Heart left ventricle (tissue), 16 donors: ENCODE measurements around the gene HTT. TPM values are rescaled to one million over a fixed set of nuclear protein-coding genes. Genes with fewer than 3 reads are reported as not detected.

Source experiments
- ATAC-seq, 4 donors: fragments of 200-7000 bp; cut with Tn5 transposase; one replicate each; pipeline ENCODE4 v1.9.1; 2020 to 2022; ENCODE audit warnings: moderate library complexity in 4 of 4, mild to moderate bottlenecking in 3 of 4, moderate number of reproducible peaks in 1 of 4
- DNase-seq, 5 donors: peaks; one replicate each; pipeline ENCODE4 v3.0.0-alpha.2; 2020
- H3K27ac ChIP-seq, 12 donors: fragments of 200-600 bp; sonication (generic) in 4 of 12; one replicate each; pipeline versions ENCODE4 v1.5.0 to v1.8.0; 2016 to 2022; ENCODE audit warnings: mild to moderate bottlenecking in 2 of 12
- H3K27me3 ChIP-seq, 9 donors: fragments of 200-600 bp; sonication (generic) in 2 of 9; one replicate each; pipeline versions ENCODE4 v1.5.1 to v1.8.0; 2016 to 2022; ENCODE audit warnings: mild to moderate bottlenecking in 3 of 9
- H3K36me3 ChIP-seq, 9 donors: fragments of 200-600 bp; sonication (generic) in 2 of 9; one replicate each; pipeline versions ENCODE4 v1.5.0 to v1.8.0; 2018 to 2022; ENCODE audit warnings: mild to moderate bottlenecking in 2 of 9
- H3K4me1 ChIP-seq, 12 donors: fragments of 200-600 bp; sonication (generic) in 4 of 12; one replicate each; pipeline versions ENCODE4 v1.5.0 to v1.8.0; 2016 to 2022; ENCODE audit warnings: mild to moderate bottlenecking in 3 of 12
- H3K4me3 ChIP-seq, 12 donors: fragments of 200-600 bp; sonication (generic) in 4 of 12; one replicate each; pipeline versions ENCODE4 v1.5.0 to v1.8.0; 2017 to 2022; ENCODE audit warnings: mild to moderate bottlenecking in 9 of 12, moderate library complexity in 4 of 12
- H3K9me3 ChIP-seq, 12 donors: fragments of 200-600 bp; sonication (generic) in 4 of 12; one replicate each; pipeline versions ENCODE4 v1.5.0 to v1.8.0; 2016 to 2022; ENCODE audit warnings: mild to moderate bottlenecking in 1 of 12
- POLR2A ChIP-seq, 2 donors: fragments of 450-650 bp; IDR thresholded peaks; one replicate each; pipeline ENCODE4 v1.6.1; 2017; ENCODE audit warnings: antibody characterized with exemption in 2 of 2, mild to moderate bottlenecking in 2 of 2, moderate library complexity in 2 of 2
- WGBS, 4 donors: extraction: QIAGEN DNeasy Blood & Tissue Kit in 2 of 4; methylation state at CpG; one replicate each; pipeline versions ENCODE4 v1.1.5 to v1.1.7; 2013 to 2018; 5-methylcytosine and 5-hydroxymethylcytosine counted together
- intact Hi-C, 10 donors: fragments of 100-400 bp; cut with DNase I; formaldehyde crosslinking; loops; one replicate each; pipeline versions ENCODE4 v1.11.1 to v1.14.2; 2022
- polyA plus RNA-seq, 2 donors: library from polyadenylated mRNA; stranded (reverse); fragments of 200-250 nt; gene quantifications; one replicate each; pipeline ENCODE4 v1.2.3, GENCODE V29; 2013
- total RNA-seq, 9 donors: library from RNA; depleted of rRNA in 2 of 9; stranded (reverse); fragments of >200 nt in 2 of 9; fragmentation: NEBNext Ultra II Directional in 3 of 9; extraction: Animal tissue kit (Norgen Biotek cat#: 25700) in 3 of 9; gene quantifications; one replicate each; pipeline versions ENCODE4 v1.1.0 to v1.2.4, GENCODE V29; 2016 to 2023
- TF ChIP-seq, protein P1 (sequence below), 12 donors: fragments of 200-600 bp; sonication (generic) in 4 of 12; IDR thresholded peaks; one replicate each; pipeline versions ENCODE4 v1.5.0 to v1.8.0; 2018 to 2022; ENCODE audit warnings: antibody characterized with exemption in 12 of 12, mild to moderate bottlenecking in 5 of 12
- donor health status: ischemic (EF 13 %, LVEDD 7.1; RV severe dilation, severe dysfunction).
- donor health status: healthy with polysubstance abuse.
- donor health status: DM: no; HTN: yes; CAD: no.
- donor health status: DM: no; HTN: no; CAD: no.
- donor health status: ischemic (EF 25% LVEDD 6.9; RV normal size, moderate dysfunction).
- donor health status: ischemic (EF 25% LVEDD 5.7; RV mildly dilated, moderate dysfunction).
- donor health status: healthy.
- donor health status: DM: yes; HTN: yes; CAD: no.
- donor health status: ischemic (EF 35%, LVEDD 5.7; RV mildly dilated, moderate dysfunction).
- donor health status: nonischemic (EF 11% LVEDD 7.7; RV severe dilation, severe dysfunction).
- donor health status: DM: yes; HTN: yes; CAD: no.
- donor health status: PGD.
- donor health status: ischemic (EF 29% LVEDD 5.4; RV normal size, mild dysfunction).
- donor health status: nonischemic (EF 23%, LVEDD 6.1; RV moderate dilation, normal function).

The HTT gene
- total and polyA plus RNA-seq, 11 donors, result 13.9 to 122 (median 25.1) TPM

DNA sequence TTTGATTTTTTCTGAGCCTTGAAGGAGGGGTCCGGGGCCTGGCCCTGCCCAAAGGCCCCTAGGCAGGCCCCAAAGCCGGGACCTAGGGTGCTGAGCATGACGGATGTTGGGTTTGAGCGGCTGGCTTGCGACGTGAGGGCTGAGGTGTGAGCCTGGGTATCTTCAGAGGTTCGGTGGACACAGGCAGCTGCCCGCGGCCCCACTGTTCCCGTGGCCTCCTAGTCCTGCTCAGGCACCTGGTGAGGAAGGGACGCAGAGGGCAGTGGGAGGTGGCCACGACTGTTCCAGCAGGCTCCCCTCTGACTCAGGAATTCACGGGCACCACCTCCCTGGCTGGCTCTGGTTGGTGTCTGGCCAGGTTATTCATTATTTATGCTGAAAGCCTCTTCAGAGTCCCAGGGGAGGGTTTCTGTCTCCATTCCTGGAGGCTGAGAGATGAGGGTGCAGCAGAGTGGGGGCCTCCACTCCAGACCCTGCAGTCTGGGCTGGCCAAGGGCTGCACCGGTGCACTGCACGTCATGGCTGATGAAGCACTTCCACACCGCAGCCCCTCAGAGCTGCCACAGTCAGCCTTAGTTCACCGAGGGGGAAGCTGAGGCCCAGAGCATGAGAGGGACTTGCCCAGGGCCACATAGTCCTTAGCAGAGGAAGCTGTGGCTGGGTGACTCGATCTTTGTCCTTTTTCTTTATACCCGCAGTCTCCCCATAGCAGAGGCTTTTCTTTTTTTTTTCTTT, 176.6 kb downstream of the HTT start:
- TF ChIP-seq POLR2A (IDR thresholded peaks at IDR 0.05), result no peak
- TF ChIP-seq, protein P1, sequence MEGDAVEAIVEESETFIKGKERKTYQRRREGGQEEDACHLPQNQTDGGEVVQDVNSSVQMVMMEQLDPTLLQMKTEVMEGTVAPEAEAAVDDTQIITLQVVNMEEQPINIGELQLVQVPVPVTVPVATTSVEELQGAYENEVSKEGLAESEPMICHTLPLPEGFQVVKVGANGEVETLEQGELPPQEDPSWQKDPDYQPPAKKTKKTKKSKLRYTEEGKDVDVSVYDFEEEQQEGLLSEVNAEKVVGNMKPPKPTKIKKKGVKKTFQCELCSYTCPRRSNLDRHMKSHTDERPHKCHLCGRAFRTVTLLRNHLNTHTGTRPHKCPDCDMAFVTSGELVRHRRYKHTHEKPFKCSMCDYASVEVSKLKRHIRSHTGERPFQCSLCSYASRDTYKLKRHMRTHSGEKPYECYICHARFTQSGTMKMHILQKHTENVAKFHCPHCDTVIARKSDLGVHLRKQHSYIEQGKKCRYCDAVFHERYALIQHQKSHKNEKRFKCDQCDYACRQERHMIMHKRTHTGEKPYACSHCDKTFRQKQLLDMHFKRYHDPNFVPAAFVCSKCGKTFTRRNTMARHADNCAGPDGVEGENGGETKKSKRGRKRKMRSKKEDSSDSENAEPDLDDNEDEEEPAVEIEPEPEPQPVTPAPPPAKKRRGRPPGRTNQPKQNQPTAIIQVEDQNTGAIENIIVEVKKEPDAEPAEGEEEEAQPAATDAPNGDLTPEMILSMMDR (IDR thresholded peaks at IDR 0.05), result no peak
- Histone ChIP-seq H3K27ac (no peak overlapping the region), H3K36me3 (peaks cover 0 to 5% (median 0%) of the 10 kb centered on the region in 9 donors), H3K9me3 (no peaks in the 10 kb centered on the region), H3K4me3 (no peak overlapping the region), H3K4me1 (no peaks in the 10 kb centered on the region), H3K27me3 (no peaks in the 10 kb centered on the region)
- intact Hi-C loops, result no loop called here
- 92 to 98% (median 96%) methylated on average over 11 to 19 of the region's 19 CpGs for WGBS, 4 donors
- ATAC-seq, result no peak
- peak in 3 of 5 donors; percentile 6 to 44 (median 21) for DNase-seq

DNA sequence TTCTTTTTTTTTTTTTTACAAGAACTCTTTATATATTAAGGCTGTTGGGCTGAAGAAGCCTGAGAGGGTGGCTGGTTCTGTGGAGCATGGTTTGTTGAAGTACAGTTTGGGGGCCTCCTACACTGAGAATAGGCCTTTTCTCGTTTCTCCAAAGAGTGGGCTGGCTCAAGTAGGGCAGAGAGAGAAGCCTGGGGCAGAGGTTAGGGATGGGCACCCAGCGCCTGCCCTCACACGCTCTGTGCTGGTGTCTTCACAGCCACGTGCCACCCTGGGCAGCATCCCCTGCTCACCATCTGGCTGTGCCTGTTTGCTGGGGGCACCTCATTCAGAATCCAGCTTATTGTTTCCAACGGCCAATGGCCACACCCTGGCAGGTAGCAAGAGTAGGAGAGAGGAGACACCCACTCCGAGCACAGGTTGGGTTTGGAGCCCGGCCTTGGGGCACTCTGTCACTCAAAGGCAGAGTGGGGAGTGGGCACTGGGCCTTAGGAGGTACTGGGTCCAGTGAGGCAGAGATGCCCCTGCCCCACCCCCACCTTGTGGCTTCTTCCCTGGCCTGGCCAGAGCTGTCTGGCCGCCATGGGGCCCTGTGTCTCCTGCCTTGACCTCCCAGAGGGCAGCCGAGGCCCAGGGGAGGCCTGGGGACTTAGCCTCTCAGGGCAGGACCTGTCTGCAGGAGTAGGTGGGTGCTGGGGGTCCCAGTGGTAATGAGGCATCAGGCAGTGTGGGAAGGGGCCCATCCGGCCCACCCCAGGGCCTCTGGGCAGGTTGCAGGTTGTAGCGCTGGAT, 177.4 kb downstream of the HTT start:
- Histone ChIP-seq H3K4me1 (no peaks in the 10 kb centered on the region), H3K9me3 (no peaks in the 10 kb centered on the region), H3K27ac (no peak overlapping the region), H3K4me3 (no peak overlapping the region), H3K36me3 (peaks cover 0 to 5% (median 0%) of the 10 kb centered on the region in 9 donors), H3K27me3 (no peaks in the 10 kb centered on the region)
- DNase-seq (peak in 3 of 5 donors; percentile 6 to 33 (median 20)), ATAC-seq (no peak)
- WGBS, 4 donors, result 94 to 100% (median 97%) methylated on average over 6 to 11 of the region's 11 CpGs
- TF ChIP-seq POLR2A (IDR thresholded peaks at IDR 0.05), result no peak
- TF ChIP-seq, protein P1 (IDR thresholded peaks at IDR 0.05), result no peak
- intact Hi-C loops, result no loop called here

DNA sequence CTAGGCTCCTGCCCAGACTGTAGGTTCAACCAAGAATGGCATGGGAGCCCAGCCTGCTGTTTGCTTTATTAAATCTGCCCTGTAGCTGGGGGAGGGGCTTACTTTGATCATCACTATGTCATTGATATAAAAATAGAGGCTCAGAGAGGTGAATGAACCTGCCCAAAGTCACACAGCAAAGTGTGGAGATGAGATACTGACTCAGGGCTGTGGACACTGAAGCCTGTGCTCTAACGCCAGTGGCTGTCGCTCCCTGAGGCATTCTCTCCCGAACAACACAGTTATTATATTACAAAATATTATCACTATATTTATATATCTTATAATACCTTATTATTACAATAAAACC, 178.0 kb downstream of the HTT start:
- no peak for TF ChIP-seq POLR2A (IDR thresholded peaks at IDR 0.05)
- TF ChIP-seq, protein P1 (IDR thresholded peaks at IDR 0.05), result no peak
- Histone ChIP-seq H3K27ac (no peak overlapping the region), H3K4me3 (no peak overlapping the region), H3K27me3 (no peaks in the 10 kb centered on the region), H3K9me3 (no peaks in the 10 kb centered on the region), H3K36me3 (peaks cover 0 to 5% (median 0%) of the 10 kb centered on the region in 9 donors), H3K4me1 (no peaks in the 10 kb centered on the region)
- ATAC-seq, result no peak
- 95 to 97% (median 97%) methylated on average over 3 of the region's 3 CpGs for WGBS, 4 donors
- DNase-seq, result no peak
- intact Hi-C loops, result no loop called here
